HUES64 (cell line): Measurements from ENCODE around the gene ZNF160.
"Not testable (repeated sequence)": the region's sequence is repeated elsewhere in the genome, so short reads cannot be mapped to it uniquely, and the experiment has no call there.

Source experiments
- H3K27ac ChIP-seq: 2 replicates; pipeline ENCODE4 v1.7.0; 2013; ENCODE audit warnings: low read depth, low read length, inconsistent platforms
- H3K27me3 ChIP-seq: 2 replicates; pipeline ENCODE4 v1.6.1; 2013; ENCODE audit warnings: mild to moderate bottlenecking, low read length; ENCODE audit not compliant: insufficient read depth
- H3K36me3 ChIP-seq: 2 replicates; pipeline ENCODE4 v1.6.1; 2013; ENCODE audit warnings: mild to moderate bottlenecking, low read length; ENCODE audit not compliant: insufficient read depth
- H3K4me1 ChIP-seq: 2 replicates; pipeline ENCODE4 v1.6.1; 2013; ENCODE audit warnings: mild to moderate bottlenecking, low read length, moderate library complexity; ENCODE audit not compliant: insufficient read depth
- H3K4me3 ChIP-seq: 2 replicates; pipeline ENCODE4 v1.5.1; 2013; ENCODE audit warnings: mild to moderate bottlenecking, low read length, moderate library complexity
- H3K9ac ChIP-seq: 2 replicates; pipeline ENCODE4 v1.6.1; 2013; ENCODE audit warnings: mild to moderate bottlenecking, low read depth, low read length
- H3K9me3 ChIP-seq: 2 replicates; pipeline ENCODE4 v1.6.1; 2013; ENCODE audit warnings: low read depth, low read length; ENCODE audit not compliant: insufficient read depth
- WGBS: fragments of 150-250, 120-280 bp; methylation state at CpG from one replicate; pipeline ENCODE4 v1.1.7; 2013; ENCODE audit warnings: missing lambda C conversion rate; 5-methylcytosine and 5-hydroxymethylcytosine counted together

Gene ZNF160

GRCh38 chr19:53055117-53055516 lies 48.1 kb downstream of the ZNF160 start:
- Histone ChIP-seq H3K27ac (no peak overlapping the region), H3K4me3 (no peak overlapping the region), H3K9me3 (no peaks in the 10 kb centered on the region), H3K36me3 (no peaks in the 10 kb centered on the region), H3K9ac (no peak overlapping the region), H3K4me1 (no peaks in the 10 kb centered on the region), H3K27me3 (peaks cover 18% of the 10 kb centered on the region)
- WGBS: 89% methylated on average over 2 of the region's 2 CpGs

- no peak overlapping the region for H3K27ac ChIP-seq
- 92% methylated on average over 2 of the region's 2 CpGs for WGBS
These were observed 55.8 kb downstream of the ZNF160 start for GRCh38 chr19:53047379-53047778.

GRCh38 chr19:53045536-53045935 lies 57.7 kb downstream of the ZNF160 start:
- no peak overlapping the region for H3K4me3 ChIP-seq
- WGBS: 90% methylated on average over 16 of the region's 16 CpGs

More at GRCh38 chr19:53047379-53047778, 55.8 kb downstream of the ZNF160 start:
- Histone ChIP-seq H3K4me3 (no peak overlapping the region), H3K36me3 (no peaks in the 10 kb centered on the region), H3K4me1 (no peaks in the 10 kb centered on the region), H3K9me3 (peaks cover 11% of the 10 kb centered on the region; the same call in 1 of the 2 replicates), H3K27me3 (no peaks in the 10 kb centered on the region), H3K9ac (no peak overlapping the region)

GRCh38 chr19:53041366-53041765 lies 61.9 kb downstream of the ZNF160 start:
- H3K9me3 ChIP-seq: peaks cover 6% of the 10 kb centered on the region; the same call in 1 of the 2 replicates
- H3K27me3 ChIP-seq: peaks cover 10% of the 10 kb centered on the region; the same call in 1 of the 2 replicates
- H3K27ac ChIP-seq: no peak overlapping the region
- H3K4me1 ChIP-seq: peaks cover 3% of the 10 kb centered on the region; the same call in 1 of the 2 replicates
- H3K36me3 ChIP-seq: no peaks in the 10 kb centered on the region
- 94% methylated on average over 1 of the region's 1 CpG for whole genome bisulfite sequencing
- H3K9ac ChIP-seq: no peak overlapping the region
- no peak overlapping the region for H3K4me3 ChIP-seq

More at GRCh38 chr19:53045536-53045935, 57.7 kb downstream of the ZNF160 start:
- Histone ChIP-seq H3K9me3 (peaks cover 11% of the 10 kb centered on the region; the same call in 1 of the 2 replicates), H3K27me3 (no peaks in the 10 kb centered on the region), H3K4me1 (no peaks in the 10 kb centered on the region), H3K36me3 (no peaks in the 10 kb centered on the region), H3K27ac (no peak overlapping the region), H3K9ac (no peak overlapping the region)

GRCh38 chr19:53037101-53038097 lies 65.8 kb downstream of the ZNF160 start:
- H3K27ac ChIP-seq: no peak overlapping the region
- peak overlapping the region; percentile 78 for H3K4me3 ChIP-seq
- H3K9me3 ChIP-seq: peaks cover 6% of the 10 kb centered on the region; the same call in 1 of the 2 replicates
- 49% methylated on average over 52 of the region's 52 CpGs for WGBS
- H3K9ac ChIP-seq: peak overlapping the region; percentile 72
- H3K27me3 ChIP-seq: peaks cover 10% of the 10 kb centered on the region; the same call in 1 of the 2 replicates
- H3K4me1 ChIP-seq: peaks cover 3% of the 10 kb centered on the region; the same call in 1 of the 2 replicates
- H3K36me3 ChIP-seq: no peaks in the 10 kb centered on the region

- WGBS: 90% methylated on average over 4 of the region's 4 CpGs
- Histone ChIP-seq H3K9me3 (peaks cover 6% of the 10 kb centered on the region; the same call in 1 of the 2 replicates), H3K27ac (no peak overlapping the region)
These were observed 68.1 kb downstream of the ZNF160 start for GRCh38 chr19:53034948-53035675.

GRCh38 chr19:53034054-53034453 lies 69.2 kb downstream of the ZNF160 start:
- H3K9me3 ChIP-seq: peaks cover 4% of the 10 kb centered on the region; the same call in 1 of the 2 replicates
- peaks cover 10% of the 10 kb centered on the region; the same call in 1 of the 2 replicates for H3K27me3 ChIP-seq
- H3K4me1 ChIP-seq: peaks cover 3% of the 10 kb centered on the region; the same call in 1 of the 2 replicates
- H3K9ac ChIP-seq: no peak overlapping the region
- no peak overlapping the region for H3K4me3 ChIP-seq
- H3K36me3 ChIP-seq: no peaks in the 10 kb centered on the region
- WGBS: 100% methylated on average over 2 of the region's 2 CpGs
- no peak overlapping the region for H3K27ac ChIP-seq

More at GRCh38 chr19:53034948-53035675, 68.1 kb downstream of the ZNF160 start:
- Histone ChIP-seq H3K4me3 (no peak overlapping the region), H3K27me3 (peaks cover 10% of the 10 kb centered on the region; the same call in 1 of the 2 replicates), H3K9ac (no peak overlapping the region), H3K4me1 (peaks cover 3% of the 10 kb centered on the region; the same call in 1 of the 2 replicates), H3K36me3 (no peaks in the 10 kb centered on the region)

- 61% methylated on average over 7 of the region's 7 CpGs for WGBS
- H3K9me3 ChIP-seq, H3K9ac ChIP-seq, H3K4me1 ChIP-seq, H3K27me3 ChIP-seq, H3K4me3 ChIP-seq, H3K36me3 ChIP-seq: not testable (repeated sequence)
- H3K27ac ChIP-seq: peak overlapping the region; percentile 18; the same call in 1 of the 2 replicates
These were observed 74.9 kb downstream of the ZNF160 start for GRCh38 chr19:53028306-53028705.

- no peaks in the 10 kb centered on the region for H3K4me1 ChIP-seq
- WGBS: 20% methylated on average over 1 of the region's 1 CpG
- H3K27me3 ChIP-seq: no peaks in the 10 kb centered on the region
These were observed 83.5 kb downstream of the ZNF160 start for GRCh38 chr19:53019684-53020083.

More at GRCh38 chr19:53019684-53020083, 83.5 kb downstream of the ZNF160 start:
- Histone ChIP-seq H3K36me3 (no peaks in the 10 kb centered on the region), H3K4me3 (no peak overlapping the region), H3K9ac (no peak overlapping the region), H3K27ac (no peak overlapping the region), H3K9me3 (no peaks in the 10 kb centered on the region)
